GM12878 (cell line): Measurements from ENCODE around the gene MYH10. TPM values are rescaled to one million over a fixed set of nuclear protein-coding genes. Genes with fewer than 3 reads are reported as not detected.

Experiments
- ATAC-seq: fragments of 200-7000 bp; cut with Tn5 transposase; 3 replicates; pipeline ENCODE4 v1.9.1; 2020; ENCODE audit warnings: mild to moderate bottlenecking, moderate library complexity
- BruUV-seq: library from RNA; stranded (reverse); fragments of 400-500 nt; replicated peaks from 2 replicates; lab custom pipeline; 2021; lab: Mats Ljungman, UMichigan
- CTCF ChIA-PET: fragments of 300-600 bp; sonication (Branson Sonifier 250); formaldehyde crosslinking; extraction: SDS; loops from one replicate; lab custom pipeline; 2021; ENCODE audit warnings: inconsistent platforms; lab: Yijun Ruan, JAX
- POLR2A ChIA-PET: fragments of 350-600 bp; formaldehyde crosslinking; extraction: SDS; loops from one replicate; lab custom pipeline; 2021; ENCODE audit warnings: inconsistent platforms; lab: Charles Lee
- RAD21 ChIA-PET: fragments of 300-600 bp; sonication (Branson Sonifier 250); formaldehyde crosslinking; loops from one replicate; lab custom pipeline; 2023; ENCODE audit warnings: antibody characterized with exemption; ENCODE audit not compliant: unreplicated experiment; lab: Charles Lee
- SMC1A ChIA-PET: fragments of 300-600 bp; sonication (Branson Sonifier 250); formaldehyde crosslinking; loops from one replicate; lab custom pipeline; 2023; ENCODE audit not compliant: unreplicated experiment, uncharacterized antibody; lab: Charles Lee
- DNase-seq: peaks from one replicate; pipeline ENCODE4 v3.0.0-alpha.2; 2011; ENCODE audit warnings: low read depth, low spot score
- FAIRE-seq: peaks from 3 replicates; lab custom pipeline; 2011; peaks lifted over from hg19 to GRCh38; lab: Jason Lieb, UNC
- H2AFZ ChIP-seq: 2 replicates; pipeline ENCODE4 v1.6.0; 2011; ENCODE audit warnings: low read depth, low read length, control low read depth; ENCODE audit not compliant: control insufficient read depth
- H3K27ac ChIP-seq: 2 replicates; pipeline ENCODE4 v1.5.1; 2011; ENCODE audit warnings: control low read depth; ENCODE audit not compliant: control insufficient read depth, insufficient read depth
- H3K27me3 ChIP-seq, 2 experiments: replicated peaks in 1 of 2; 2 replicates each; pipeline versions ENCODE4 v1.6.0 to v1.6.1; 2011; ENCODE audit warnings: low read length in 1 of 2; ENCODE audit not compliant: control insufficient read depth in 2 of 2, insufficient read depth in 2 of 2
- H3K36me3 ChIP-seq, 2 experiments: 2 replicates each; pipeline ENCODE4 v1.5.1; 2011; ENCODE audit warnings: low read length in 1 of 2; ENCODE audit not compliant: control insufficient read depth in 2 of 2, insufficient read depth in 2 of 2
- H3K4me1 ChIP-seq: 2 replicates; pipeline ENCODE4 v1.6.1; 2011; ENCODE audit warnings: mild to moderate bottlenecking, low read length, moderate library complexity, mixed read lengths; ENCODE audit not compliant: control insufficient read depth, insufficient read depth
- H3K4me2 ChIP-seq: 2 replicates; pipeline ENCODE4 v1.6.0; 2011; ENCODE audit warnings: control low read depth; ENCODE audit not compliant: control insufficient read depth, insufficient read depth
- H3K4me3 ChIP-seq: fragments of 200-600 bp; sonication (generic); 2 replicates; pipeline ENCODE4 v1.5.1; 2016
- H3K79me2 ChIP-seq: 2 replicates; pipeline ENCODE4 v1.6.0; 2011; ENCODE audit warnings: low read length; ENCODE audit not compliant: control insufficient read depth, insufficient read depth
- H3K9ac ChIP-seq: 2 replicates; pipeline ENCODE4 v1.8.0; 2011; ENCODE audit warnings: low read length, control low read depth, mixed read lengths; ENCODE audit not compliant: control insufficient read depth, insufficient read depth
- H3K9me3 ChIP-seq: replicated peaks from 3 replicates; pipeline ENCODE4 v1.5.1; 2011; ENCODE audit warnings: mild to moderate bottlenecking, low read length; ENCODE audit not compliant: control insufficient read depth, insufficient read depth
- H4K20me1 ChIP-seq: 2 replicates; pipeline ENCODE4 v1.6.0; 2011; ENCODE audit not compliant: control insufficient read depth, insufficient read depth
- CHD4 ChIP-seq: fragments of 200-600 bp; sonication (generic); IDR thresholded peaks from 2 replicates; pipeline ENCODE4 v1.6.1; 2016; ENCODE audit warnings: mild to moderate bottlenecking
- FOXM1 ChIP-seq: IDR thresholded peaks from 2 replicates; pipeline ENCODE4 v1.6.1; 2012; ENCODE audit warnings: low read depth, mild to moderate bottlenecking, inconsistent platforms, low read length, moderate library complexity
- IKZF1 ChIP-seq: fragments of 450-650 bp; conservative IDR thresholded peaks from 2 replicates; pipeline ENCODE4 v1.6.1; 2017; ENCODE audit warnings: antibody characterized with exemption, mild to moderate bottlenecking
- MYB ChIP-seq: fragments of 150-350 bp; IDR thresholded peaks from 2 replicates; pipeline ENCODE4 v1.6.1; 2014; ENCODE audit warnings: mild to moderate bottlenecking, low read depth, low read length, borderline replicate concordance
- NFYA ChIP-seq: IDR thresholded peaks from 2 replicates; pipeline ENCODE4 v1.6.1; 2011; ENCODE audit warnings: low read depth, mild to moderate bottlenecking, low read length, improper control_type of control experiment, borderline replicate concordance
- POLR2A ChIP-seq: IDR thresholded peaks from 2 replicates; pipeline ENCODE4 v1.6.1; 2011; ENCODE audit warnings: low read depth, mild to moderate bottlenecking, low read length
- SIX5 ChIP-seq: IDR thresholded peaks from 2 replicates; pipeline ENCODE4 v1.6.1; 2011; ENCODE audit warnings: mild to moderate bottlenecking, low read depth, low read length, moderate library complexity; ENCODE audit not compliant: severe bottlenecking
- SMC3 ChIP-seq: IDR thresholded peaks from 2 replicates; pipeline ENCODE4 v1.6.1; 2011; ENCODE audit warnings: low read length, improper control_type of control experiment, borderline replicate concordance
- ZNF24 ChIP-seq: fragments of 450-650 bp; IDR thresholded peaks from 2 replicates; pipeline ENCODE4 v1.6.1; 2017; ENCODE audit warnings: antibody characterized with exemption, mild to moderate bottlenecking
- ZNF384 ChIP-seq: IDR thresholded peaks from 2 replicates; pipeline ENCODE4 v1.6.1; 2012; ENCODE audit warnings: low read depth, mild to moderate bottlenecking, low read length, improper control_type of control experiment, borderline replicate concordance
- WGBS: methylation state at CpG from one replicate; pipeline ENCODE4 v1.1.6; 2016; ENCODE audit warnings: low lambda C conversion rate; ENCODE audit not compliant: insufficient replicate concordance, insufficient coverage; ENCODE audit errors: missing lambda C conversion rate; 5-methylcytosine and 5-hydroxymethylcytosine counted together
- in situ Hi-C: fragments of 300-500 bp; cut with MboI; formaldehyde crosslinking; loops from 9 replicates; pipeline ENCODE4 v1.14.3; 2018; ENCODE audit warnings: mixed read lengths
- intact Hi-C: fragments of 100-400 bp; cut with micrococcal nuclease; formaldehyde crosslinking; loops from one replicate; pipeline ENCODE4 v1.14.2; 2022; ENCODE audit not compliant: unreplicated experiment
- polyA plus RNA-seq, 11 experiments: library from polyadenylated mRNA; depleted of rRNA in 4 of 11; unstranded in 6 of 11; stranded (reverse) in 5 of 11; fragments of >200 nt; fragmentation: Nextera tagmentation in 4 of 11; fragmentation: Illumina TruSeq in 1 of 11; extraction: Ambion mirVana in 4 of 11; extraction: Trizol in 1 of 11; gene quantifications; 1 replicate in 1 of 11; 2 replicates in 10 of 11; pipeline versions ENCODE4 v1.2.1 to v1.2.3, GENCODE V29; 2011 to 2016; ENCODE audit warnings: inconsistent platforms in 2 of 11, missing spikeins in 2 of 11, low read depth in 1 of 11
- total RNA-seq, 4 experiments: library from RNA; depleted of rRNA in 3 of 4; stranded (reverse); fragments of >200 nt in 3 of 4; fragmentation: Illumina TruSeq in 1 of 4; extraction: Trizol in 1 of 4; gene quantifications; 2 replicates each; pipeline versions ENCODE4 v1.2.1 to v1.2.3, GENCODE V29; 2013 to 2021
- TF ChIP-seq, protein P1 (sequence below): IDR thresholded peaks from 2 replicates; pipeline ENCODE4 v1.6.1; 2011; ENCODE audit warnings: borderline replicate concordance, low read depth, mild to moderate bottlenecking, moderate library complexity, low read length; ENCODE audit not compliant: insufficient read depth, poor library complexity, severe bottlenecking
- TF ChIP-seq, protein P2 (sequence below): fragments of 450-650 bp; IDR thresholded peaks from 2 replicates; pipeline ENCODE4 v1.6.1; 2017; ENCODE audit warnings: mild to moderate bottlenecking, low read depth, inconsistent platforms; ENCODE audit not compliant: poor library complexity, severe bottlenecking
- TF ChIP-seq, protein P3 (sequence below): fragments of 450-650 bp; IDR thresholded peaks from 2 replicates; pipeline ENCODE4 v1.6.1; 2017; ENCODE audit warnings: borderline replicate concordance

Gene MYH10
- total and polyA plus RNA-seq, 10 of the 15 experiments (the other 5 are each of a cell fraction or from before 2014, with no cell fraction given), result 0.33 to 7.1 (median 1.0) TPM

DNA sequence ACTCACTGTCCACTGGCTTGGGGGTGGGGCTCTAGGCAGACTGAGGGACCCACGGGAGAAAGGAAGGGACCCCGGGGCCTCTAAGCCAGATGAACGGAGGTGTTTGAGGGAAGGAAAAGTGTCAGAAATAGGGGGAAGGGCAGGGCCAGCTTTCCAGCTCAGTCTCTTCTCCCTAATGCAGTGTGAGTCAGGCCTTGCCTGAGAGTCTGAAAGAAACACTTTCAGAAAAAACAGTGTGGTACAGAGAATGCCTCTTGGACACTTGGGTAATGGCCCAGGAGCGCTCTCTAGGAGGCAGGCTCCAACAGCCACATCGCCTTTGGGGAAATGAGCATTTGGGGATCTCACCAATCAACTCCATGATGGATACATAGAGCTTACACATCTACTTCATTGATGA, 148.0 kb downstream of the MYH10 start:
- RAD21 ChIA-PET, result no interaction called here
- BruUV-seq, result no TSS peak

DNA sequence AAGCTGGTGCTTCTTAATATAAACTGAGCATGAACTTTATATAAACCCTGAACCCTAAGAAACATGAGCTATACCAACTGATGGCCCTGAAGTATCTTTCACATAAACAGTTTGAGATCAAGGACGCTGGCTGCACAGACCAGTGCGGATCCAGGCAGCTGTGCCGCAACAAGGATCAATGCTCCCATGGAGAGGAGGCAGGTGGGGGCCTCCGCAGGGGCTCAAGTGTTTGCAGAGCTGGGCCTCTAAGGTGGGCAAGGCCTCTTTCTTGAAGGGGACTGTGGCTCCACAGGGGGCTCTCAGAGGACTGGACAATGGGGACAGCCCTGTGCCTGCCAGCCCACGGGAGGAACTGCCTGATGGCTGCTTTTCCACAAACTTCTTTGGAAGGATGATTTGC, 148.8 kb downstream of the MYH10 start:
- in situ Hi-C loops (no loop called here), intact Hi-C loops (no loop called here)
- Histone ChIP-seq H3K4me1 (no peaks in the 10 kb centered on the region), H3K27me3 (no peaks in the 10 kb centered on the region), H3K27ac (no peak overlapping the region), H4K20me1 (no peaks in the 10 kb centered on the region; the same call in 1 of the 2 replicates), H3K9me3 (peaks cover 2% of the 10 kb centered on the region; the same call in 1 of the 3 replicates), H3K4me3 (no peak overlapping the region), H2AFZ (no peak overlapping the region), H3K79me2 (no peaks in the 10 kb centered on the region), H3K36me3 (peaks cover 2 to 7% of the 10 kb centered on the region in 2 experiments; a peak in 1 of 4 replicates), H3K4me2 (no peak overlapping the region), H3K9ac (no peak overlapping the region)
- DNase-seq (no peak), FAIRE-seq (no peak), ATAC-seq (no peak)
- ChIA-PET SMC1A (interaction anchor here (1.3 kb wide), 1 partner anchor 13 kb away, joined by 3 read pairs; no protein-coding TSS in a partner anchor), POLR2A (no interaction called here), CTCF (no interaction called here), RAD21 (no interaction called here)
- no TSS peak for BruUV-seq
- 97% methylated on average over 5 of the region's 5 CpGs for WGBS
- TF ChIP-seq, protein P1, sequence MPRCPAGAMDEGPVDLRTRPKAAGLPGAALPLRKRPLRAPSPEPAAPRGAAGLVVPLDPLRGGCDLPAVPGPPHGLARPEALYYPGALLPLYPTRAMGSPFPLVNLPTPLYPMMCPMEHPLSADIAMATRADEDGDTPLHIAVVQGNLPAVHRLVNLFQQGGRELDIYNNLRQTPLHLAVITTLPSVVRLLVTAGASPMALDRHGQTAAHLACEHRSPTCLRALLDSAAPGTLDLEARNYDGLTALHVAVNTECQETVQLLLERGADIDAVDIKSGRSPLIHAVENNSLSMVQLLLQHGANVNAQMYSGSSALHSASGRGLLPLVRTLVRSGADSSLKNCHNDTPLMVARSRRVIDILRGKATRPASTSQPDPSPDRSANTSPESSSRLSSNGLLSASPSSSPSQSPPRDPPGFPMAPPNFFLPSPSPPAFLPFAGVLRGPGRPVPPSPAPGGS, result no peak
- no peak for TF ChIP-seq IKZF1
- TF ChIP-seq, protein P2, sequence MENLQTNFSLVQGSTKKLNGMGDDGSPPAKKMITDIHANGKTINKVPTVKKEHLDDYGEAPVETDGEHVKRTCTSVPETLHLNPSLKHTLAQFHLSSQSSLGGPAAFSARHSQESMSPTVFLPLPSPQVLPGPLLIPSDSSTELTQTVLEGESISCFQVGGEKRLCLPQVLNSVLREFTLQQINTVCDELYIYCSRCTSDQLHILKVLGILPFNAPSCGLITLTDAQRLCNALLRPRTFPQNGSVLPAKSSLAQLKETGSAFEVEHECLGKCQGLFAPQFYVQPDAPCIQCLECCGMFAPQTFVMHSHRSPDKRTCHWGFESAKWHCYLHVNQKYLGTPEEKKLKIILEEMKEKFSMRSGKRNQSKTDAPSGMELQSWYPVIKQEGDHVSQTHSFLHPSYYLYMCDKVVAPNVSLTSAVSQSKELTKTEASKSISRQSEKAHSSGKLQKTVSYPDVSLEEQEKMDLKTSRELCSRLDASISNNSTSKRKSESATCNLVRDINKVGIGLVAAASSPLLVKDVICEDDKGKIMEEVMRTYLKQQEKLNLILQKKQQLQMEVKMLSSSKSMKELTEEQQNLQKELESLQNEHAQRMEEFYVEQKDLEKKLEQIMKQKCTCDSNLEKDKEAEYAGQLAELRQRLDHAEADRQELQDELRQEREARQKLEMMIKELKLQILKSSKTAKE, result no peak
- TF ChIP-seq, protein P3, sequence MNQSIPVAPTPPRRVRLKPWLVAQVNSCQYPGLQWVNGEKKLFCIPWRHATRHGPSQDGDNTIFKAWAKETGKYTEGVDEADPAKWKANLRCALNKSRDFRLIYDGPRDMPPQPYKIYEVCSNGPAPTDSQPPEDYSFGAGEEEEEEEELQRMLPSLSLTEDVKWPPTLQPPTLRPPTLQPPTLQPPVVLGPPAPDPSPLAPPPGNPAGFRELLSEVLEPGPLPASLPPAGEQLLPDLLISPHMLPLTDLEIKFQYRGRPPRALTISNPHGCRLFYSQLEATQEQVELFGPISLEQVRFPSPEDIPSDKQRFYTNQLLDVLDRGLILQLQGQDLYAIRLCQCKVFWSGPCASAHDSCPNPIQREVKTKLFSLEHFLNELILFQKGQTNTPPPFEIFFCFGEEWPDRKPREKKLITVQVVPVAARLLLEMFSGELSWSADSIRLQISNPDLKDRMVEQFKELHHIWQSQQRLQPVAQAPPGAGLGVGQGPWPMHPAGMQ, result no peak
- no peak for TF ChIP-seq SIX5
- TF ChIP-seq MYB, result no peak
- no peak for TF ChIP-seq CHD4
- no peak for TF ChIP-seq ZNF384
- TF ChIP-seq NFYA, result no peak

More for the DNA sequence above, 148.0 kb downstream of the MYH10 start:
- H3K27me3 ChIP-seq, result no peaks in the 10 kb centered on the region
- H4K20me1 ChIP-seq, result no peaks in the 10 kb centered on the region; the same call in 1 of the 2 replicates
- no peak for ATAC-seq
- 90% methylated on average over 5 of the region's 5 CpGs for WGBS
- H3K36me3 ChIP-seq, result peaks cover 0 to 7% of the 10 kb centered on the region in 2 experiments; a peak in 1 of 4 replicates
- H3K27ac ChIP-seq, result no peak overlapping the region
- FAIRE-seq, result no peak
- no peak overlapping the region for H2AFZ ChIP-seq
- no peak for TF ChIP-seq SMC3
- no peak for TF ChIP-seq FOXM1
- no peak for TF ChIP-seq POLR2A
- no peak for TF ChIP-seq ZNF24
- peaks cover 2% of the 10 kb centered on the region; the same call in 1 of the 3 replicates for H3K9me3 ChIP-seq
- H3K4me2 ChIP-seq, result no peak overlapping the region
- POLR2A ChIA-PET, result no interaction called here
- no peak overlapping the region for H3K4me3 ChIP-seq
- no peak for DNase-seq
- no peaks in the 10 kb centered on the region for H3K79me2 ChIP-seq
- no peak overlapping the region for H3K9ac ChIP-seq
- CTCF ChIA-PET, result interaction anchor here (1.0 kb wide), 1 partner anchor 11 kb away, joined by 3 read pairs; no protein-coding TSS in a partner anchor
- SMC1A ChIA-PET, result interaction anchor here (0.9 to 1.3 kb wide), 2 partner anchors 9 to 12 kb away, joined by 3 read pairs; no protein-coding TSS in a partner anchor
- intact Hi-C loops, result no loop called here
- no peaks in the 10 kb centered on the region for H3K4me1 ChIP-seq
- in situ Hi-C loops, result no loop called here
